ENCODE results near the gene IL31RA.

The IL31RA gene

GRCh38 chr5:55857247-55857640 is 6.1 kb downstream of the IL31RA start:
- TF ChIP-seq, protein P1, sequence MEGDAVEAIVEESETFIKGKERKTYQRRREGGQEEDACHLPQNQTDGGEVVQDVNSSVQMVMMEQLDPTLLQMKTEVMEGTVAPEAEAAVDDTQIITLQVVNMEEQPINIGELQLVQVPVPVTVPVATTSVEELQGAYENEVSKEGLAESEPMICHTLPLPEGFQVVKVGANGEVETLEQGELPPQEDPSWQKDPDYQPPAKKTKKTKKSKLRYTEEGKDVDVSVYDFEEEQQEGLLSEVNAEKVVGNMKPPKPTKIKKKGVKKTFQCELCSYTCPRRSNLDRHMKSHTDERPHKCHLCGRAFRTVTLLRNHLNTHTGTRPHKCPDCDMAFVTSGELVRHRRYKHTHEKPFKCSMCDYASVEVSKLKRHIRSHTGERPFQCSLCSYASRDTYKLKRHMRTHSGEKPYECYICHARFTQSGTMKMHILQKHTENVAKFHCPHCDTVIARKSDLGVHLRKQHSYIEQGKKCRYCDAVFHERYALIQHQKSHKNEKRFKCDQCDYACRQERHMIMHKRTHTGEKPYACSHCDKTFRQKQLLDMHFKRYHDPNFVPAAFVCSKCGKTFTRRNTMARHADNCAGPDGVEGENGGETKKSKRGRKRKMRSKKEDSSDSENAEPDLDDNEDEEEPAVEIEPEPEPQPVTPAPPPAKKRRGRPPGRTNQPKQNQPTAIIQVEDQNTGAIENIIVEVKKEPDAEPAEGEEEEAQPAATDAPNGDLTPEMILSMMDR (IDR thresholded peaks at IDR 0.05; ENCODE audit: control insufficient read depth, insufficient read depth, low read depth, low read length, missing control alignments) = no peak
- H3K4me3 ChIP-seq (ENCODE audit: control insufficient read depth, low read depth, low read length) = no peak overlapping the region
- no peak for DNase-seq (ENCODE audit: low read depth)

DNA sequence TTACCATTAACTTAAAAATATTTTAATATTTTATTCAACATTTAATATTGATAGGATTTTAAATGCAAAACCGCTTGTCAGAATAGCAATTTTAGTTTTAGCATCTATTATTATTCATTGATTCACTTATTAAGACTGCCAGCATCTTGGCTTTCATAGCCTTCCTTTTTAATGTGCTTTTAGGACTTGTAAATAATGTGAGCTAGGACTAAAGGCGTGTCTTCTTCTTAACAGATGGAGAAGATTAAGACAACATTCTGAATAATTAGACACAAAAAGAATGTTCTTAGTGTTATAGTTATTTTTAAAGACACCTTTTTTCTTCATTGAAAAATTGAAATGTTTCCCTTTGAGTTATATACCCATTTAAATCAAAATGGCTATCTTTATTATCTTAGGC is 6.9 kb downstream of the IL31RA start:
- TF ChIP-seq, protein P1 (IDR thresholded peaks at IDR 0.05; ENCODE audit: control insufficient read depth, insufficient read depth, low read depth, low read length, missing control alignments) = no peak
- no peak for DNase-seq (ENCODE audit: low read depth)
- H3K4me3 ChIP-seq (ENCODE audit: control insufficient read depth, low read depth, low read length) = no peak overlapping the region

- no peak for DNase-seq (ENCODE audit: low read depth)
- H3K4me3 ChIP-seq (ENCODE audit: control insufficient read depth, low read depth, low read length) = no peak overlapping the region
- TF ChIP-seq, protein P1 (IDR thresholded peaks at IDR 0.05; ENCODE audit: control insufficient read depth, insufficient read depth, low read depth, low read length, missing control alignments) = no peak
Measured at GRCh38 chr5:55860288-55860687, 9.1 kb downstream of the IL31RA start.

- TF ChIP-seq, protein P1 (IDR thresholded peaks at IDR 0.05; ENCODE audit: control insufficient read depth, insufficient read depth, low read depth, low read length, missing control alignments) = no peak
Measured at GRCh38 chr5:55860709-55861108, 9.6 kb downstream of the IL31RA start.

DNA sequence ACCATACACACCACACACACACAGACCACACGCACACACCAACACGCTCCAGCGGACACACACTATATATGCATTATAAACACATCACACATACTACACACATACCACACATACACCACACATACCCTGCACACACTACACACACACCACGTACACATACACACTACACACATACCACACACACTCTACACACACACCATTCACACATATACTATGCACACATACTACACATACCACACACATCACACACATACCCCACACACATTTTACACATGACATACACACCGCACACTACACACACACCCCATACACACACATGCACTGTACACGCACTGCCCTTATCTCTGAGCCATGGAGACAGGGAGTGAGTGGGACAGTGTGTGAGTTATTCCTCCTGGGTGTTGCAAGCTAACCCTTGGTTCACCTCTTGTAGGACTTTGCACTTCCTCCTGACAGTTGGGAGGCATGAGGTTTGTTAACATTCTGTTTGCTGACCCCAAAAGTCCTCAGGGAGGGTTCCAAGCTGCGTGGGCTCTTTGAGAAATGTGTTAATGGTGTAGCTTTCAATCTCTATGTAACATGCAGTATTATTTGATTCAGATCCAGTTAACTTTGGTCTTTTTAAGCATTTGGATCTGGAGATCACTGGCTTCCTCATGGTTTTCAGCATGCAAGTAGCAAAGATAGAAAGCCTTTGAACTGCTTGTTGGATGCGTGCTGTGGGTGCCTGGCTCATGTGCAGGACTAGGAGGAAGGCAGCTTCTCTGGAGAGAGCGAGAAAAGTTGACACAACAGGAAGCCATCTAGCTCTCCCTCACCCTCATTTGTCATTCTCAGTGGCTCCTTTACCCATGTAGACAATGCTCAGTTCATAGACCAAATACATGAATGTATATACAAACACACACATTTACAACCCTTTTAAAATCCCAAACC is 13.7 kb downstream of the IL31RA start:
- no peak for DNase-seq (ENCODE audit: low read depth)
- H3K4me3 ChIP-seq (ENCODE audit: control insufficient read depth, low read depth, low read length) = no peak overlapping the region
- TF ChIP-seq, protein P1 (IDR thresholded peaks at IDR 0.05; ENCODE audit: control insufficient read depth, insufficient read depth, low read depth, low read length, missing control alignments) = no peak

More at GRCh38 chr5:55860709-55861108, 9.6 kb downstream of the IL31RA start:
- no peak overlapping the region for H3K4me3 ChIP-seq (ENCODE audit: control insufficient read depth, low read depth, low read length)
- no peak for DNase-seq (ENCODE audit: low read depth)

DNA sequence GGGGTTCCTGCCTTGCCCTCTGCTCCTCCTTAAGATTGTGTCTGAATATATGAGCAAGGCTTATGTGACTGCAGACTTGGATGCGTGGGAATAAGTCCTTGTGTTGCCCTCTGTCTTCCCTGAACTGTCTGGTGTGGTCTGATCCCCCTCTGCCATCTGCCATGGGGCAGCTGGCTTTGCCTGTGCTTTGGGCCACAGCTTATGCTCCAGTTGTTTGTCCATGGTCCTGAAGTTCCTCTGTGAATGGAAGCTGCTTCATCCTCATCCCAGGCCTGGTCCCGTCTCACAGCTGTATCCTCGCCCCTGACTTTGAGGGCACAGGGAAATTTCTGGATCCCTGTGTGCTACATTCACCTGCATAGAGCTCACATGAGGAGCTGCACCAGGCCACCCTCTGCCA is 14.7 kb downstream of the IL31RA start:
- TF ChIP-seq, protein P1 (IDR thresholded peaks at IDR 0.05; ENCODE audit: control insufficient read depth, insufficient read depth, low read depth, low read length, missing control alignments) = no peak
- DNase-seq (ENCODE audit: low read depth) = no peak

More for the DNA sequence above, 14.7 kb downstream of the IL31RA start:
- H3K4me3 ChIP-seq (ENCODE audit: control insufficient read depth, low read depth, low read length) = no peak overlapping the region

Data from AG09309 (cell line).